HepG2 (cell line): ENCODE data around the gene INTS15. TPM values are rescaled to one million over a fixed set of nuclear protein-coding genes. Genes with fewer than 3 reads are reported as not detected.

Experiments
- GLI4 ChIP-seq: sonication (generic); formaldehyde crosslinking; IDR thresholded peaks from 2 replicates; pipeline ENCODE4 v1.5.1; 2020; ENCODE audit warnings: missing genetic modification reagents, mild to moderate bottlenecking, moderate library complexity, borderline replicate concordance
- KLF12 ChIP-seq: sonication (generic); formaldehyde crosslinking; IDR thresholded peaks from 2 replicates; pipeline ENCODE4 v1.4.0; 2020; ENCODE audit warnings: missing genetic modification reagents, borderline replicate concordance
- MAFF ChIP-seq: IDR thresholded peaks from 2 replicates; pipeline ENCODE4 v1.6.1; 2011; ENCODE audit warnings: low read depth, low read length, improper control_type of control experiment
- PHF20 ChIP-seq: sonication (generic); formaldehyde crosslinking; IDR thresholded peaks from 2 replicates; pipeline ENCODE4 v1.5.0; 2020; ENCODE audit warnings: mild to moderate bottlenecking, missing genetic modification reagents
- POGZ ChIP-seq: sonication (generic); formaldehyde crosslinking; IDR thresholded peaks from 2 replicates; pipeline ENCODE4 v1.4.0; 2020; ENCODE audit warnings: mild to moderate bottlenecking, missing genetic modification reagents
- RBAK ChIP-seq: sonication (generic); formaldehyde crosslinking; IDR thresholded peaks from 2 replicates; pipeline ENCODE4 v1.5.1; 2020; ENCODE audit warnings: mild to moderate bottlenecking, missing genetic modification reagents
- REL ChIP-seq: sonication (generic); formaldehyde crosslinking; conservative IDR thresholded peaks from 2 replicates; pipeline ENCODE4 v1.8.0; 2022; ENCODE audit warnings: mild to moderate bottlenecking, missing genetic modification reagents, moderate library complexity
- TCF7L2 ChIP-seq: IDR thresholded peaks from 2 replicates; pipeline ENCODE4 v1.6.1; 2011; ENCODE audit warnings: mild to moderate bottlenecking, low read depth, low read length, moderate library complexity
- TEAD2 ChIP-seq: sonication (generic); formaldehyde crosslinking; IDR thresholded peaks from 2 replicates; pipeline ENCODE4 v1.9.0; 2021; ENCODE audit warnings: missing genetic modification reagents
- USF2 ChIP-seq, 2 experiments: sonication (generic) in 1 of 2; formaldehyde crosslinking in 1 of 2; IDR thresholded peaks; 2 replicates each; pipeline versions ENCODE4 v1.5.1 to v1.6.1; 2011 to 2020; ENCODE audit warnings: borderline replicate concordance in 1 of 2, low read depth in 1 of 2, low read length in 1 of 2, mild to moderate bottlenecking in 1 of 2, missing genetic modification reagents in 1 of 2, moderate library complexity in 1 of 2
- ZFP90 ChIP-seq: sonication (generic); formaldehyde crosslinking; IDR thresholded peaks from 2 replicates; pipeline ENCODE4 v1.8.0; 2022; ENCODE audit warnings: missing genetic modification reagents, mild to moderate bottlenecking, inconsistent platforms, borderline replicate concordance
- ZIK1 ChIP-seq: sonication (generic); formaldehyde crosslinking; IDR thresholded peaks from 2 replicates; pipeline ENCODE4 v1.5.0; 2020; ENCODE audit warnings: mild to moderate bottlenecking, low read depth, missing genetic modification reagents, borderline replicate concordance
- ZNF18 ChIP-seq: sonication (generic); formaldehyde crosslinking; IDR thresholded peaks from 2 replicates; pipeline ENCODE4 v1.8.0; 2022; ENCODE audit warnings: mild to moderate bottlenecking, missing genetic modification reagents; ENCODE audit not compliant: insufficient replicate concordance
- ZNF263 ChIP-seq: sonication (generic); formaldehyde crosslinking; IDR thresholded peaks from 2 replicates; pipeline ENCODE4 v1.4.0; 2020; ENCODE audit warnings: missing genetic modification reagents
- ZNF280B ChIP-seq: sonication (generic); formaldehyde crosslinking; IDR thresholded peaks from 2 replicates; pipeline ENCODE4 v1.5.0; 2020; ENCODE audit warnings: missing genetic modification reagents, mild to moderate bottlenecking, borderline replicate concordance
- ZNF280D ChIP-seq: sonication (generic); formaldehyde crosslinking; IDR thresholded peaks from 2 replicates; pipeline ENCODE4 v1.5.1; 2020; ENCODE audit warnings: mild to moderate bottlenecking, missing genetic modification reagents
- ZSCAN21 ChIP-seq: sonication (generic); formaldehyde crosslinking; IDR thresholded peaks from 2 replicates; pipeline ENCODE4 v1.8.0; 2022; ENCODE audit warnings: mild to moderate bottlenecking, missing genetic modification reagents, moderate library complexity, borderline replicate concordance
- polyA plus RNA-seq, 8 experiments: library from polyadenylated mRNA; depleted of rRNA in 3 of 8; stranded (reverse) in 7 of 8; unstranded in 1 of 8; fragments of >200 nt; fragmentation: Illumina TruSeq in 4 of 8; extraction: Trizol in 4 of 8; gene quantifications; 2 replicates each; pipeline versions ENCODE4 v1.2.1 to v1.2.3, GENCODE V29; 2011 to 2016; ENCODE audit warnings: low read depth in 4 of 8, missing spikeins in 1 of 8, mixed read lengths in 1 of 8; ENCODE audit not compliant: insufficient read depth in 1 of 8
- total RNA-seq, 5 experiments: library from RNA; depleted of rRNA; stranded (reverse); fragments of >200 nt; fragmentation: Illumina TruSeq; extraction: Trizol; gene quantifications; 2 replicates each; pipeline ENCODE4 v1.2.3, GENCODE V29; 2016; ENCODE audit warnings: low read depth in 1 of 5

The INTS15 gene
- total and polyA plus RNA-seq, 2 of the 13 experiments (the other 11 are each of a cell fraction or from before 2014, with no cell fraction given), result 16.3 to 25.7 TPM

- no peak for TF ChIP-seq ZIK1 (CRISPR knock-in tag)
- no peak for TF ChIP-seq KLF12
- 0 out of 2 replicates have a peak, but pooled peaks have one; percentile 23 for TF ChIP-seq ZFP90 (CRISPR knock-in tag)
- peak; percentile 44 for TF ChIP-seq ZNF18
- TF ChIP-seq PHF20 (CRISPR knock-in tag), result no peak; the same call in 1 of the 2 replicates
- TF ChIP-seq ZSCAN21 (CRISPR knock-in tag), result peak; percentile 67; the same call in 1 of the 2 replicates
- peak; percentile 56; the same call in 1 of the 2 replicates for TF ChIP-seq ZNF280D (CRISPR knock-in tag)
- no peak for TF ChIP-seq ZNF280B (CRISPR knock-in tag)
- no peak for TF ChIP-seq GLI4 (CRISPR knock-in tag)
- no peak for TF ChIP-seq RBAK
- TF ChIP-seq REL (CRISPR knock-in tag), result no peak
- no peak for TF ChIP-seq USF2 (IDR thresholded peaks at IDR 0.05; ENCODE audit: low read depth, low read length)
- no peak for TF ChIP-seq USF2 (CRISPR knock-in tag; IDR thresholded peaks at IDR 0.05; ENCODE audit: borderline replicate concordance)
- peak; percentile 48; the same call in 1 of the 2 replicates for TF ChIP-seq ZNF263 (CRISPR knock-in tag)
- no peak for TF ChIP-seq TCF7L2
- TF ChIP-seq TEAD2 (CRISPR knock-in tag), result no peak
- peak; percentile 72 for TF ChIP-seq POGZ (CRISPR knock-in tag)
- TF ChIP-seq MAFF, result 0 out of 2 replicates have a peak, but pooled peaks have one; percentile 7
Observed at GRCh38 chr7:6578114-6579084, 11.4 kb upstream of the INTS15 start (continued).
